Uterus (tissue), 4 donors: ENCODE measurements around the gene GYPB. TPM values are rescaled to one million over a fixed set of nuclear protein-coding genes. Genes with fewer than 3 reads are reported as not detected.
"Not testable (repeated sequence)": the region's sequence is repeated elsewhere in the genome, so short reads cannot be mapped to it uniquely, and the experiment has no call there.

Source experiments
- DNase-seq, 2 donors: peaks; one replicate each; pipeline ENCODE4 v3.0.0-alpha.2; 2019 to 2020
- H3K27ac ChIP-seq, 2 donors: fragments of 200-600 bp; sonication (generic); 1 replicate in 1 of 2; 2 replicates in 1 of 2; pipeline ENCODE4 v1.5.1; 2016 to 2018
- H3K27me3 ChIP-seq, 2 donors: fragments of 200-600 bp; sonication (generic); one replicate each; pipeline ENCODE4 v1.5.1; 2018 to 2019; ENCODE audit warnings: control low read depth in 1 of 2
- H3K36me3 ChIP-seq, 2 donors: fragments of 200-600 bp; sonication (generic); one replicate each; pipeline ENCODE4 v1.5.1; 2019; ENCODE audit warnings: control low read depth in 1 of 2
- H3K4me1 ChIP-seq, 2 donors: fragments of 200-600 bp; sonication (generic); one replicate each; pipeline ENCODE4 v1.5.1; 2018 to 2019; ENCODE audit warnings: control low read depth in 1 of 2
- H3K4me3 ChIP-seq, 2 donors: fragments of 200-600 bp; sonication (generic); 1 replicate in 1 of 2; 2 replicates in 1 of 2; pipeline ENCODE4 v1.5.1; 2018 to 2019; ENCODE audit warnings: mild to moderate bottlenecking in 1 of 2
- H3K9me3 ChIP-seq, 2 donors: fragments of 200-600 bp; sonication (generic); one replicate each; pipeline ENCODE4 v1.5.1; 2019; ENCODE audit warnings: control low read depth in 1 of 2
- CTCF ChIP-seq, 4 experiments: fragments of 200-600 bp in 2 of 4; fragments of 450-650 bp in 2 of 4; sonication (generic) in 2 of 4; IDR thresholded peaks; one replicate each; pipeline ENCODE4 v1.5.1; 2016 to 2019; ENCODE audit warnings: antibody characterized with exemption in 4 of 4, mild to moderate bottlenecking in 2 of 4, moderate library complexity in 1 of 4
- intact Hi-C: fragments of 100-400 bp; cut with DNase I; formaldehyde crosslinking; loops from one replicate; pipeline ENCODE4 v1.15.1; 2023; ENCODE audit warnings: low total_unique reads
- total RNA-seq, 4 donors: library from RNA; depleted of rRNA in 3 of 4; stranded (reverse); fragments of >200 nt in 3 of 4; gene quantifications; one replicate each; pipeline versions ENCODE4 v1.1.0 to v1.2.4, GENCODE V29; 2014 to 2023
- donor health status: DM: yes; HTN: yes; CAD: no.

Gene GYPB
- total RNA-seq, 4 donors from 2014 or later, result 2.8 TPM; not detected in 3

GRCh38 chr4:144030708-144031107 is 11.5 kb upstream of the GYPB start:
- intact Hi-C loops, H3K36me3 ChIP-seq, H3K27ac ChIP-seq, H3K27me3 ChIP-seq, DNase-seq, H3K4me1 ChIP-seq, H3K9me3 ChIP-seq, H3K4me3 ChIP-seq: not testable (repeated sequence)

- H3K4me1 ChIP-seq, H3K36me3 ChIP-seq, intact Hi-C loops, H3K27me3 ChIP-seq, H3K27ac ChIP-seq, H3K4me3 ChIP-seq, H3K9me3 ChIP-seq, DNase-seq: not testable (repeated sequence)
Measured at GRCh38 chr4:144026682-144027081, 7.5 kb upstream of the GYPB start.

- H3K27ac ChIP-seq, DNase-seq, H3K4me1 ChIP-seq, H3K4me3 ChIP-seq, H3K36me3 ChIP-seq, H3K9me3 ChIP-seq, H3K27me3 ChIP-seq, intact Hi-C loops: not testable (repeated sequence)
Measured at GRCh38 chr4:144024399-144025053, 5.3 kb upstream of the GYPB start.

- H3K27ac ChIP-seq, H3K4me1 ChIP-seq, H3K36me3 ChIP-seq, H3K4me3 ChIP-seq, DNase-seq, intact Hi-C loops, H3K9me3 ChIP-seq, H3K27me3 ChIP-seq: not testable (repeated sequence)
Measured at GRCh38 chr4:144022772-144023400, 3.7 kb upstream of the GYPB start.

GRCh38 chr4:144021336-144021990 is 2.3 kb upstream of the GYPB start:
- H3K27me3 ChIP-seq, intact Hi-C loops, H3K9me3 ChIP-seq, H3K4me1 ChIP-seq, H3K27ac ChIP-seq, H3K4me3 ChIP-seq, DNase-seq, H3K36me3 ChIP-seq: not testable (repeated sequence)
- peak in 2 of 4 experiments; percentile 10 to 11 for TF ChIP-seq CTCF (IDR thresholded peaks at IDR 0.05)

- H3K27me3 ChIP-seq, H3K36me3 ChIP-seq, intact Hi-C loops, H3K9me3 ChIP-seq, H3K4me1 ChIP-seq, DNase-seq, H3K27ac ChIP-seq, H3K4me3 ChIP-seq: not testable (repeated sequence)
Measured at GRCh38 chr4:144018223-144019000, 768 bp downstream of the GYPB start.

- H3K36me3 ChIP-seq, H3K9me3 ChIP-seq, H3K27me3 ChIP-seq, intact Hi-C loops, DNase-seq, H3K27ac ChIP-seq, H3K4me3 ChIP-seq, H3K4me1 ChIP-seq: not testable (repeated sequence)
Measured at GRCh38 chr4:144017271-144017670, 1.9 kb downstream of the GYPB start.

- DNase-seq, H3K36me3 ChIP-seq, H3K9me3 ChIP-seq, H3K4me3 ChIP-seq, H3K4me1 ChIP-seq, intact Hi-C loops, H3K27ac ChIP-seq, H3K27me3 ChIP-seq: not testable (repeated sequence)
Measured at GRCh38 chr4:144016057-144016605, 3.0 kb downstream of the GYPB start.
